Activated gamma-delta T cell treated with anti-CD3 and anti-CD28 coated beads, Interleukin-2, amount 50 U/mL, for 16 hours (primary cell): ENCODE data around the gene DCTN3.

ENCODE experiments used
- DNase-seq: peaks from one replicate; pipeline ENCODE4 v3.0.0-alpha.2; 2020; ENCODE audit warnings: low read depth

DCTN3 gene

DNA sequence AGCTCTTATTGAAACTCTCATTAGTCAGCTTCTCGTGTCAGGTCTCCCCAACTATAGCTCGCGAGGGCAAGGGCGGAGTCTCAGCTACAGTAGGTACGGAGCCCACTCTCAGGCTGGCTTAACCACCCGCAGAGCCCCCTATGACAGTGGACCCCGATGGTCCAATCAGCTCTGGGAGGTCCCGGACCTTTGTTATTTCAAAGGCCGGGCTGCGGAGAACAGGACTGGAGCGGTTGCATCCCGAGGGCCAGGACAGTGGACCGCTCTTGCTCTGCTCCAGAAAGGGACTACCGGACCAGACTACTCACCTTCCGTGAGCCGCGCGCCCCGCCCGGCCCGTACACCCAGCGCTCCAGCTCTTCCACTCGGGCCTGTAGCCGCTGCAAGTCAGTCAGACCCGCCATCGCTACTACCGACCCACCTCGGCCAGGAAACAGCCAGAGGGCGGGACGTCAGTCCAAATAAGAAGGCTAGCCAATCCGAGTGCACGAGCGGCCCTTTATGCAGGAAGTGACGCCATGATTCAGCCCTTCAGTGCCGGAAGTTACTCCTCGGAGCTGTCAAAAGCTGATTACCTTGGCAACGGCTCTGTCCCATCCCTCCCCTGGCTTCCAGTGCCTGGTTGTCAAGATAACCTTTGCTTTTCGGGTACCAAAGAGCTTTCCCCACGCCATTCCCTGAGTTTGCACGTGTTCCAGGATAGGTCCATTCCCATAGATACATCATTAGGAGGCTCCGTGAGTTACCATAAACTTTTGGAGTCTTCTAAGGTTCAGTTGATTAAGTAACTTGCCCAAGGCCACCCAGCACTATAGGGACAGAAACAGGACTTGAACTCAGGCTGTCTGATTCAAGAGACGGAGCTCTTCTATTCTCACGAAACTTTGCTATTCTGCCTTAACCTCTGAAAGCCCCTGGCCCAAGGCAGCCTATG is at the start of gene DCTN3:
Gene DCTN3, minus strand, starts transcription at position 435 of the 934 bp plus-strand sequence. Its CDS starts 31 bp downstream, at position 404.
- DNase-seq, result peak; percentile 83

DNA sequence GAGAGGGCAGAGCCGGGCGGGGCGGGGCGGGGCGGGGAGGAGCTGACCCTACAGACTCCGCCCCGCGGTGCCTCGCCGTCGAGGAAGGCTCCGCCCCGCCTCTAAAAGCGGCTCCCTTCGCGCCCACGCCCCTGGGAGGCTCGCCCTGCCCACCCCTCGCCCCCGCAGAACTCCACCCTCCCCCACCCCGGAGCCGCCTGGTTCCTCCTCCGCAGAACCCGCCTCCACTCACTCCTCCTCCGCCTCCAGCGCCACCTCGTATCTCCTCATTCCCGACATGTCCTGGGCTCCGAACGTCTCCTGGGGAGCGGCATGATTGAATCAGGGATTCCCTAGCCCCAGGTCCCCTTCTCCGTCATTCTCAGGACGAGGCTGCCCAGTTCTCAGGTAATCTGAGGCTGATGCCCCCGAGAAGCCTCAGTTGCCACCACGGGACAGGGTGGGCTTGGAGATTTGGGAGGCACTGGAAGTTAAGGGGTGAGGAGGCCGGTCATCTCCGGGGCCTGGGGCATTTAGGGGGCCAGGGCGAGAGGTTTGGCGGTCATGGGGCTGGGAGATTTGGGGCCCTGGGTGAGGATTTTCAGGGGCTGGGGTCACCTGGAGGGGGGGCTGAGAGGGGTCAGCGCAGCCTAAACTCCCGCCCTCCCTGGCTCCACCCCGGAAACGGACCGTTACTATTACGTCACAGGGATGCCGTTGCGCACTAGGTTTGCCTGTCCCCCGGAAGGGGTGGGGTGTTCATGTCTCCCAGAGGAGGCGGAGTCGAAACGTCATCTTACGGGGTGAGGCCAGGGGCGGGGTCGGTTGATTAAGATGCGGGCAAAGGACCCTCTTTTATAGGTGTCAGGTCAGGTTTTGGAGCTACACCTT is 45.3 kb upstream of the DCTN3 start:
- DNase-seq, result peak; percentile 69

DNA sequence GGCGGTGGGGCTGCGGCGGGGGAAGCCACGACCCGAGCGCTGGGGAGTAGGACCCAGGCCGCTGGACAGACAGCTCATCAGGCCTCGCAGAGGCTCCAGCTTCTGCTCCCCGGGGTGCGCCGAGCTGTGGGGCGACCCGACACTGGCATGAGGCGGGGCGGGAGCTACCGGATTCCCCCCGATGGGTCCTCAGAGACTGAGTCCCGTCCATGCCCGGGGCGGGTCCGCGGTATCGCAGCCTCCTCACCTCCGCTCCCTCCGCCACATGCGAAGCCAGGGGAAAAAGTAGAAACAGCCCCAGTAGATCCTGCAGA is 44.7 kb upstream of the DCTN3 start:
- DNase-seq, result no peak

DNA sequence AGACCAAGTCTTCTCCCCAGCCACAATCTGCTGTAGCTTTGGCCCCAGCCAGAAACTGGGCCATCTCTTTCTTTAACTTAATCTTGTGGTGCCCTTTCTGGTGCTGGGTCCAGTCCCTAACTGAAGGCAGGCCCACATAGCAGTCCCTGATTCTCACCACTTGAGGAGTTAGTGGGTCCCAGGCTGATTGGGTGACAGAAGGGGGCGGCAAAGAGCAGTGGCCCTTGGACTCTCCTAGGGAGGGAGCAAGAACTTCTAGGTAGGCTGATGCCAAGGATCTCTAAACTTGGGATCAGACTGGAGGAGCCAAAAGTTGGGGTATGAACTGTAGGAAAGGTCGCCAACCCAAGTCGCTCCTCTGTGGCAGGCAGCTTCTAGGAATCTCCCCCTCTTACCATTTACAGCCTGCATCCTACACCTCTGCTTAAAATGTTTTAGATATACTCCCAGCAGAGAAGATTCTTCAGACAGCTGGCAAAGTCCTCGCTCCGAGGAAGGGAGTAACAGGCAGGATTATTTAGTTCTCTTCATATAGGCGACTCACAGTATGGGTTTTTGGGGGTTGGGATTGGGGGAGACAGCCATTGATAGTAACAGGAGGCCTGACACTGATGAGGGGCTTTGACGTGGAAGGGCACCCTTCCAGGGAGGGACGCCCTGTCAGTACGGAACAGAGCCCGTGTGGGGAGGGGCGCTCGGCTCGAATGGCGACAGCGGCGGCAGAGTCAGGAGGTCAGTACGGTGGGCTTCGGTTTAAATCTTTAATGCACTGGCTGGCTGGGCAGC is 44.2 kb upstream of the DCTN3 start:
- DNase-seq, result peak; percentile 25

DNA sequence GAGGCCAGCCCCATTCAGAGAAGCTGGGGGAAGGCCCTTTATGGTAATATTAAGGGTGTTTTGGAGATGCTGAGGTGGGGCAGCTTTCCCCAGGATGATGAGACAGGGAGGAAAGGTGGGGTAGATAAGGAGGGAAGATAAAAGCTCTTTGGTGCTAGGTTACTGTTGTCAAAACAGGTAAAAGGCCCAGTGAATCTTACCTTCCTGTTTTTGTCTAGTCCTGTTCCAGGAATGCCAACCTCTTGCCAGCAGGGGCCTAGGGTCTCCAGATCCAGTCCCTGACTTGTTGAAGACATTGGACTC is 43.0 kb upstream of the DCTN3 start:
- no peak for DNase-seq

DNA sequence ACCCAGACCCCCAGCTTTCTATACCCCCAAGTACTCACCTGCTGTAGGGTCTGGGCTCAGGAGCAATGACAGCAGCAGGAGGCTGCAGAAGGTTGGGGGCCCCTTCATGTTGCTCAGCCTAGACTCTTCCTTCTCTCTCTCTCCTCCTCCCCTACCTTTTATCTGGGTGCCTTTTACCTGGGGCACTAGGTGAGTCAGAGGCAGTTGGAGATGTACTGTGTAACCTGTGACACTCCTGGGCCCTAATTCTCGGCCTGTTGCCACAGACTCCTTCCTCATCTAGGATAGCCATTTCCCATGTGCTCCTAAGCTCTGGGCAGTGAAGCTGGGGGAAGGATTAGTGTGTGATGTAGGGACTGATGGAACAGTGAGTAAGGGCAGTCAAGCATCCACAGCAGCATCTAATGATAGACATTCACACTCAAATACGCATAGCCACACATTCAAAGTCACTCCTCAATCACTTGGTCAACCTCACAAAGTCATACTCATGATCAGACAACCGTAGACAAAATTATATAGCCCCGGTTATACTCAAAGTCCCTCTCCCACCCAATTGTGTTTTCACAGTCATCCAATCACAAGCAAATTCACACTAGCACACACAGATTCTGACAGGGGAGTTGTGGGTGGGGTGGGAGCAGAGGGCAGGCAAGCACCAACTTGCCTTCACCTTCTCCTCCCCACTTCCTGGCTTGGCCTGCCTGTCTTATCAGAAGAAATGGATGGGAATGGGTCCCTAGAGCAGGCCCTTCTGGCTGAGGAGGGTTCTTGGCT is 42.4 kb upstream of the DCTN3 start, which contains the start of gene CCL27:
Gene CCL27, minus strand, starts transcription at position 132 of the 777 bp plus-strand sequence. Its CDS starts 24 bp downstream, at position 108.
- DNase-seq, result no peak

DNA sequence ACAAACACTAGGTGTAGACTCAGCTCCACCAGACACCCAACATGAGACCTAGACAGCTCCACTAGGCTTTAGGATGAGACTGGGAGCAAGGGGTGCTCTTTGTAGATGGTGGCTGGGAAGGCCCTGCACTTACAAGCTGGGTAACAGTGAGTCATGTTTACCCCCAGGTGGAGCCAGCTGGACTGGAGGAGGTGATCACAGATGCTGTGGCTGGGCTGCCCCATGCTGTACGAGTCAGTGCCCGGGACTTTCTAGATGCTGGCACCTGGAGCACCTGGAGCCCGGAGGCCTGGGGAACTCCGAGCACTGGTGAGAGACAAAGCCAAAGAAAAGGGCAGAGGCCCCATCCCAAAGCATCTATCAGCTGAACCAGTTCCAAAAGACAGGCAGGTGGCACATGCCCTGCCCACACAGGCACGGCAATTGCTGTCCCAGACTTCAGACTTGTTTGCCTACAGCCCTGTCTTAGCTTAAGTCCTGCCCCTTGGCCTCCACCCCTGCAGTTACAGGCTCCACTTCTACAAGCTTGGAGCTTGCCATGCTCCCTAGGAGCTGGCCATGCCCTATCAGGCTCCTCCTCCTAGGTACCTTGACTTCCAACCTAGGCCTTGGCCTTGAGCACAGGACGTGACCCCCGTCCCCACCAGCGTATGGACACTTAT is 39.4 kb upstream of the DCTN3 start:
- no peak for DNase-seq

DNA sequence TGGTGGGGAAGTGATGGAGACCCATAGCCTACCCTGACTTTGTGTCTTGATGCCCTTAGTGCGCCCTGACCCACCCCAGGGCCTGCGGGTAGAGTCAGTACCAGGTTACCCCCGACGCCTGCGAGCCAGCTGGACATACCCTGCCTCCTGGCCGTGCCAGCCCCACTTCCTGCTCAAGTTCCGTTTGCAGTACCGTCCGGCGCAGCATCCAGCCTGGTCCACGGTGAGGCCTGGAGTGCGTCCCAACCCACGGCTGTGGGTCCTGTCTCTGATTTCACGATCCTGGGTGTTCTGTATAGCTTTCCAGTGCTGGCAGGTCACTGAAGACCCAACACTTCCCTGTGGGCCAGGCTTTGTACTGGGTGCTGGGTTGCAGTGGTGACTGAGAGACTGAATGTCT is 38.2 kb upstream of the DCTN3 start:
- DNase-seq, result no peak

DNA sequence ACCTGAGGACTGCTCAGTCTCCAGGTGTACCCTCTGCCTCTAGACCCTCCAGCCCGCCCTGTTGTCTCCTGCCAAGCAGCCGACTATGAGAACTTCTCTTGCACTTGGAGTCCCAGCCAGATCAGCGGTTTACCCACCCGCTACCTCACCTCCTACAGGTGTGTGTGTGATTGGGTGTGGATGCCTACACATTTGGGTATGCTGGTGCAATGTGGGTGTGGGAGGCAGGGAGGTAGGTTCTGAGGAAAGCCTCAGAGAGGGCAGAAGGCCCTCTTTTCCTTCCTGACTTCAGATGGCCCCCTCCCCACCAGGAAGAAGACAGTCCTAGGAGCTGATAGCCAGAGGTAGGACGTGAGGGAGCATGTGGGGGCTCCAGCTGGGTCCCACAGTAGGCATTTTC is 36.7 kb upstream of the DCTN3 start:
- no peak for DNase-seq

DNA sequence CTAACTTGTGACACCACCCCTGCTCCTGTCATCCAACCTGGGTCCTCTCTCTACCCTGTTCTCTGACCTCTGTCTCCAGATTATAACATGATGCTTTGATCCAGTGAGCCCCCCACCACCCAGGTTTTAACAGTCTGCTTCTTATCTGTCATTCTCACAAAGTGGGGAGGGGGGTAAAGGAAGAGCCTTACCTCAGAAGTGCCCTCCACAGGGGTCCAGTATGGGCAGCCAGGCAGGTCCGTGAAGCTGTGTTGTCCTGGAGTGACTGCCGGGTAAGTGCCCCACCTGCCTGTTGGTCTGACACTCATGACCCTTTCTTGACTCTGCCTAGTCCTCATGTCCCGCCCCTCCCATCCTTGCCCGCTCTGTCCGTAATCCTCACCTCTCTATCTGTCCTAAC is 35.1 kb upstream of the DCTN3 start:
- no peak for DNase-seq

DNA sequence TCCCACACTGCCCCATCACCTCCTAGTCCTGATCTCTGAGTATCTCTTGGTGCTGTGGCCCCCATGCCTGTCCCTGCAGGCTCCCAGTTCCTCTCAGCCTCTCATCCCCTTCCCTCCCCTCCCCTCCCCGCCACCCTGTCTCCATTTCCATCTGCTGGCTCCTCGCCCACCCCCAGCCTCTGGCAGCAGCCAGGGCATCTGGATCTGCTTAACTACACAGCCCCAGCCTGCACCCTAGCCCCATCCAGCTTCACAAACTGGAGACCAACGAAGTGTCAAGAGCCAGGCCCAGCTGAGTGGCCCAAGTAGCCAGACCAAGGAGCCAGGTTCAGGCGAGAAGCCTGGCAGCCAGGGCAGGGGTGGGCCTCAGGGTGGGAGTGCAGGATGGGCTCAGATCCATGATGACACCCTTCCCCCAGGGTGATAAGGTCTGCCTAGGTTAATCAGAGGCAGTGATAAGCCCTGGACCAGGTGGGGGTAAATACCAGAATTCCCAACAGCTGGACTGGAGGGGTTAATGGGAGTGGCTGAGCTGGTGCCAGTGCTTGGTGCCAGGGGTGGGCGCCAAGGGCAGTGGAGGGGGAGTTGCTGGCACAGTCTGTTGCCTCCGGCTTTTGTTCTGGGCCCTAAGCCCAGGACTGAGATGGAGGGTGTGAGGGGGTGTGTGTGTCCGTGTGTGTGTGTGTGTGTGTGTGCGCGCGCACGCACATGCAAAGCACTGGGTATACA is 34.2 kb upstream of the DCTN3 start:
- no peak for DNase-seq

DNA sequence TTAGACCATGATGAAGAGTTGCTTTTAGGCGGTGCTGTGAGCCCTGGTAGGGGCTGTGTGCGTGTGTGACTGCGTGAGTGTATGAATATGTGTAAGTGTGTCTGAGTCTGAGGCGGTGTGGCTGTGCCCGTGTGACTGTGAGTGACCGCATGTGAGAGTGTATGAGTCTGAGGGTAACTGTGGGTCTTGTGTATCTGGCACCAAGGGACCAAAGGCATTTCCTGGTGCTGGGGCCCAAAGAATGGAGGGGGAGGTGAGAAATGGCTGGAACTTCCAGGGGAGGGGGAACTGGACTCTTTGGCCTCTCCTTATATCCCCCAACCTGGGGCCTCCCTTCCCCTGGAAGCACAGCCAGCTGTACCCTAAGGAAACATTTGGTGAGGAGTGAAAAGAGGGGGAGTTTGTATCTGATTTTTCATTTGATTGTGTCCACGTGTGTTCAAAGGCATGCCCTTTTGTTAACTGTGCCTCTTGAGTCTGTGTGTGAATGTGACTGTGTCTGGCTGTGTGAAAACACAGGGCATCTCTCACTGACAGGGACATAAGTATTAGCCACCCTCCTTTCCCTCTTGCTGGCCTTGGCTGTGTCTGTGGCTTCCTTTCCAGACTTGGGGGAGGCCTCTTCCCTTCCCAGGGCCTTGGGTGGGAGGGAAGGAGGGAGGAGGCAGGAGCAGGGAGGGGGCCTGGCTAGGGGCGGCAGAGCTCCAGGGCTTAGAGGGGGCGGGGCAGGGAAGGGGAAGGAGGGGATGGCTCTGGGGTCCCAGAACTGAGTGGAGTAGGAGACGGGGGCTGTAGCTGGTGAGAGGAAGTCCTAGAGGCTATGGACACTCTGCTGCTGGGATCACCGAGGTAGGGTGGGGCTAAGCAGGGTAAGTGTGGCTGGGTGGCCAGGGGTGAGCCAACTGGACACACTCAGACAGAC is 33.1 kb upstream of the DCTN3 start:
- DNase-seq, result no peak

DNA sequence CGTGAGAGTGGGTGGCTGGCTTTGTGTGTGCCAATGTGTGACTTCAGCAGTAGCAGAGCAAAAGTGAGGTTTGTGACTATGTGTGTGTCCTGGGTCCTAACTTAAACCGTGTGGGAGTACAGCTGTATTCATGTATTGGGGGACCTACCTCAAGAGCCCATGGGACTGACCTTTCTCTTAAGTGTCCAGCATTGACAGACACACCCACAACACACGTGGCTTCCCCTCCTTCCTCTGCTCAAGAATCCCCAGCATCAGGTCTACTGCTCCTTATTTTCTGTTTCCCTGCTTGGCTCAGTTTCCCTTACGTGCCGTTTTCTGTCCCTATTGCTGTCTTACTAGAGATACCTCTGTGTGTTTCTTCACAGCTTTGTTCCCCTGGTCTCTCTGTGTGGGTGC is 32.3 kb upstream of the DCTN3 start:
- DNase-seq, result no peak

DNA sequence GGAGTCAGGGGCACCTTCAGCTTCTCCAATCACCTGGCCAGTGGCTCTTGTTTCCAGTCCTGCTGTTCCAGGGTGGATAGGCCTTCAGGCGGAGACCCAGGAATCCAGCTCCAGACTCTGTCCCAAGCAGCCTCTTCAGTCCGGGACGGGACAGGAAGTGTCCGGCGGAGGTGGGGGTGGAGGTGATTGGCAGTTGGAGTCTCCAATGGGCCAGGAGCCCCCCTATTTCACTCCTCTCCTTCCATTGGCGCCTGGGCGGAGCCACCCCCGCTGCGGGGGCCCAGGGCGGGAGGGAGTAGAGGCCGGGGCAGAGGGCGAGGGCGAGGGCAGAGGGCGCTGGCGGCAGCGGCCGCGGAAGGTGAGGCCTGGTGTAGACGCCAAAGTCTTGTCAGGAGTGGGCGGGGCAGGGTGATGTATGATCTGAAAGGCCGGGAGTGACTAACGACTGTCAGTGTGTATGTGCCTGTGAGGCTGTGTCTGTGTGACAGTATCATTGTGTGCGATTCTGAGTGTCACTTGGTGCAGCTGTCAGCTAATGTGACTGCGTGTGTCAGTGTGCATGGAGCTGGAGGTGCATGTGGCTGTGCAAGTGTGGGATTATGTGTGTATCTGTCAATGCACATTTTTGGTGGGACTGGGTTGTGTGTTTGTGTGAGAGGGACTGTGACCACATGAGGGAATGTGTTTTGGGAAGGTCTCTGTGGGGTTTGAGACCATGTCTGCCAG is 31.7 kb upstream of the DCTN3 start, which contains the start of gene IL11RA:
Gene IL11RA, plus strand, starts transcription at position 310 of the 726 bp plus-strand sequence. CDS start 3,033 bp downstream, outside the sequence.
- no peak for DNase-seq

DNA sequence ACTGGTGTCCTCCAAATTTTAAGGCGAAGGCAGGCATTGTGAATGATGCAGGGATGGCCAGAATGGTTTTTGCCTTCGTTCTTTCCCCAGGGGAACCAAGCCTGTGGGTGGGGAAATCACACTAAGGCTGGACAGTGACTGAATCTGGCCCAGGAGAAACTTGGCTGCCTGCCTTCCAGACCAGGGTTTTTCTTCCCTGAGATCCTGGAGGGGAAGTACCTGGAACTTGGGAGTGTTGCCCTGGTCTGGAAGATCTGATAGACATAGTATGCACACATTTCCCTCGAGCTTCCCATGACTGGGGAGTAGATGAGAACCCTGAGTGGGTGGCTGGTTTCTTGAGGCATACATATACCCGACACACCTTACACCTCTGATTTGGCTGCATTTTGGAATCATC is 31.0 kb upstream of the DCTN3 start:
- no peak for DNase-seq

DNA sequence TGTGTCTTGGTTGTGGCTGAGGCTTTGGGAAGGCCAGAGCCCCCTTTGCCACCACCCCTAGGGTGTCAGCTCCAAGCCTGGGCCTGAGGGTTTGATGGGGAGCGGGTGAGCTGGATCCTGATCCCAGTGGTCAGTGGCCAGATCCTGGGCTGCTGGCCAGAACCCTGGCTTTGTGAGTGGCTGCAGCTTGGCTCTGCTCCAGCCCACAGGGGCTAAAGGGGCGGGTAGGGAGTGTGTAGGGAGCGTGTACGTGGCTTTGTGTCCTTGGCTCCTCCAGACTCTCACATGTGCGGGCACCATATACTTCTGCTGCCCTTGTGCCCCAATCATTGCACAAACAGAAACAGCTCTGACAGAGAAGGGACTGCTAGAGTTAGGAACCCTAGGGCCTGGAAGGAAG is 30.5 kb upstream of the DCTN3 start:
- no peak for DNase-seq

DNA sequence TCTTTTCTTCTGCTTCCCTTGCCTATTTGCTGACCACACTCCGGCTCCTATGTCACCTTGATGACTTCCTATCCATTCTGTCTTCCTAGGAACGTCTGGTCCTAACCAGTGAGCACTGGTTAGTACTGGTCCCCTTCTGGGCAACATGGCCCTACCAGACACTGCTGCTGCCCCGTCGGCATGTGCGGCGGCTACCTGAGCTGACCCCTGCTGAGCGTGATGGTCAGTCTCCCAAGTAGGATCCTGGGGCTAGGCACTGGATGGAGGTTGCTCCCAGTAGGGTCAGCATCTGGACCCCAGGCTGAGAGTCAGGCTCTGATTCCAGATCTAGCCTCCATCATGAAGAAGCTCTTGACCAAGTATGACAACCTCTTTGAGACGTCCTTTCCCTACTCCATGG is 28.4 kb upstream of the DCTN3 start:
- DNase-seq, result no peak

DNA sequence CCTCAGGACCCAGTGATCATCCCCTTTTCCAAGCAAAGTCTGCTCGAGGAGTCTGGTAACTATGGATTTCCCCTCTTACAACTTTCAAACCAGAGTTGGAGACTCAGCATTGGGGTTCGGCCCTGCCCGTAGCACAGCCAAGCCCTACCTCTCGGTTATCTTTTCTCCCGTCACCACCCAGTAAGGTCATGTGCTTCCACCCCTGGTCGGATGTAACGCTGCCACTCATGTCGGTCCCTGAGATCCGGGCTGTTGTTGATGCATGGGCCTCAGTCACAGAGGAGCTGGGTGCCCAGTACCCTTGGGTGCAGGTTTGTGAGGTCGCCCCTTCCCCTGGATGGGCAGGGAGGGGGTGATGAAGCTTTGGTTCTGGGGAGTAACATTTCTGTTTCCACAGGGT is 27.4 kb upstream of the DCTN3 start:
- no peak for DNase-seq

DNA sequence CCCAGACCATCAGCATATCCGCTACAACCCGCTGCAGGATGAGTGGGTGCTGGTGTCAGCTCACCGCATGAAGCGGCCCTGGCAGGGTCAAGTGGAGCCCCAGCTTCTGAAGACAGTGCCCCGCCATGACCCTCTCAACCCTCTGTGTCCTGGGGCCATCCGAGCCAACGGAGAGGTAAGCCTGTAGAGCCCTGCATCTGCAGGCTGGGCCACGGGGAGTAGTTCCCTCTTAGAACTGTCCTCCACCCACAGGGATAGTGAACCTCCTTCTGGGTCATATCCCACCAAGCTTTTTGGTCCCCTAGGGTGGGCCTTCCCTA is 26.7 kb upstream of the DCTN3 start:
- DNase-seq, result no peak
